Activated T-helper 1 cell treated with Interleukin-2 at 50 U/mL for 16 hours (primary cell): ENCODE data around the gene SYNPO.

Experiments
- DNase-seq: peaks from one replicate; pipeline ENCODE4 v3.0.0-alpha.2; 2020; ENCODE audit warnings: low read depth

The SYNPO gene

GRCh38 chr5:150700246-150700593, 59.8 kb downstream of the SYNPO start:
- no peak for DNase-seq

GRCh38 chr5:150700594-150701377, 60.3 kb downstream of the SYNPO start, which contains the start of gene RBM22:
Gene RBM22 (minus strand): TSS chr5:150701062. CDS start chr5:150700985, 77 bp downstream.
- DNase-seq = peak; percentile 84

- no peak for DNase-seq
Measured at GRCh38 chr5:150703762-150704161, 63.3 kb downstream of the SYNPO start.

GRCh38 chr5:150706776-150707390, 66.4 kb downstream of the SYNPO start:
- DNase-seq = no peak
